ENCODE results near the gene ADGRB3.

Gene ADGRB3

GRCh38 chr6:69261010-69261409 is 625.9 kb downstream of the ADGRB3 start:
- DNase-seq (ENCODE audit: low spot score) = no peak
- H3K27ac ChIP-seq = no peak overlapping the region
- H3K4me3 ChIP-seq = no peak overlapping the region
- TF ChIP-seq CTCF (IDR thresholded peaks at IDR 0.05) = no peak

GRCh38 chr6:69263297-69263696 is 628.2 kb downstream of the ADGRB3 start:
- Histone ChIP-seq H3K4me3 (no peak overlapping the region), H3K27ac (no peak overlapping the region)
- TF ChIP-seq CTCF (IDR thresholded peaks at IDR 0.05) = no peak
- no peak for DNase-seq (ENCODE audit: low spot score)

GRCh38 chr6:69265090-69265489 is 630.0 kb downstream of the ADGRB3 start:
- H3K4me3 ChIP-seq = no peak overlapping the region
- no peak for DNase-seq (ENCODE audit: low spot score)
- H3K27ac ChIP-seq = no peak overlapping the region
- no peak for TF ChIP-seq CTCF (IDR thresholded peaks at IDR 0.05)

GRCh38 chr6:69265706-69266105 is 630.6 kb downstream of the ADGRB3 start:
- no peak for DNase-seq (ENCODE audit: low spot score)
- Histone ChIP-seq H3K4me3 (no peak overlapping the region), H3K27ac (no peak overlapping the region)
- no peak for TF ChIP-seq CTCF (IDR thresholded peaks at IDR 0.05)

- TF ChIP-seq CTCF (IDR thresholded peaks at IDR 0.05) = no peak
- Histone ChIP-seq H3K27ac (no peak overlapping the region), H3K4me3 (no peak overlapping the region)
- no peak for DNase-seq (ENCODE audit: low spot score)
Measured at GRCh38 chr6:69276204-69276603, 641.1 kb downstream of the ADGRB3 start.

- no peak overlapping the region for H3K4me3 ChIP-seq
- H3K27ac ChIP-seq = no peak overlapping the region
- TF ChIP-seq CTCF (IDR thresholded peaks at IDR 0.05) = no peak
- DNase-seq (ENCODE audit: low spot score) = no peak
Measured at GRCh38 chr6:69279805-69280204, 644.7 kb downstream of the ADGRB3 start.

GRCh38 chr6:69280858-69281257 is 645.8 kb downstream of the ADGRB3 start:
- Histone ChIP-seq H3K27ac (no peak overlapping the region), H3K4me3 (no peak overlapping the region)
- no peak for DNase-seq (ENCODE audit: low spot score)
- TF ChIP-seq CTCF (IDR thresholded peaks at IDR 0.05) = no peak

All from coronary artery (tissue), 2 donors.